SHP77 (cell line): Measurements from ENCODE around the gene C11orf68.
A peak's percentile ranks its signal among the peaks of the same experiment; 100 is the strongest.

Source experiments
- DNase-seq, 2 experiments: peaks; one replicate each; lab custom pipeline; 2025; lab: John Stamatoyannopoulos, UW

C11orf68 gene

DNA sequence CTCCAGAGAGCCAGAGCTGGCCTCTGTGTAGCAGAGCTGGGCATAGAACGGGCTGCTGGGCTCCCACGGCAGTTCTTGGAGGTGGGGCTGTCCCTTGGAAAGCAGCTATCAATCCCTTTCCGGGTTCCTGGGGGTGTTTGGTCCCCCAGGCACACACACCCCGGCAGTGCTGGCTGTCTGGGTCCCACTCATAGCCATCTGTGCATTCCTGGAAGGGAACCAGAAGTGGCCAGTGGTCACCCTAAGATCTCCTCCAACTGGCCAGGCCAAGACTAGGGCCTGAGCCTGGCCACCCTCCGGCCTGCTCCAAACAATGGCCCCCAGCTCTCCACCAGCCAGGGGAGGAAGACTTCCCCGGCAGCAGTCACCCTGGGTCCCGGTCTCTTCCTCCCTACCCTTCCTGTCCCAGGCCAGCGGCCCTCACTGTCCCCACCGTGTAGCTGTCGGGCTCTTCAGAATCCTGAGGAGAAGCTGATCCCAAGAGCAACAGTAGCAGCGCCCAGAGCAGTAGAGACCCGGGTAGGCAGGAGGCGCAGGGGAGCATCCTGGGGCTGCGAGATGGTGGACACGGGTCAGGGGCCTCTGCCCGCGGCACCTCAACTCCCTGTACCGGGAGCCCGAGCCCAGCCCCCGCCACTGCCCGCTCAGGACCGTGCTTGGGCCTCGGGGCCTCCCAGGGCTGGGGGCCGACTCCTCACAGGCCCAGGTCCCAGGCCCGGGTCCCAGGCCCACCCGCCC is 46.9 kb downstream of the C11orf68 start:
- no peak for DNase-seq

DNA sequence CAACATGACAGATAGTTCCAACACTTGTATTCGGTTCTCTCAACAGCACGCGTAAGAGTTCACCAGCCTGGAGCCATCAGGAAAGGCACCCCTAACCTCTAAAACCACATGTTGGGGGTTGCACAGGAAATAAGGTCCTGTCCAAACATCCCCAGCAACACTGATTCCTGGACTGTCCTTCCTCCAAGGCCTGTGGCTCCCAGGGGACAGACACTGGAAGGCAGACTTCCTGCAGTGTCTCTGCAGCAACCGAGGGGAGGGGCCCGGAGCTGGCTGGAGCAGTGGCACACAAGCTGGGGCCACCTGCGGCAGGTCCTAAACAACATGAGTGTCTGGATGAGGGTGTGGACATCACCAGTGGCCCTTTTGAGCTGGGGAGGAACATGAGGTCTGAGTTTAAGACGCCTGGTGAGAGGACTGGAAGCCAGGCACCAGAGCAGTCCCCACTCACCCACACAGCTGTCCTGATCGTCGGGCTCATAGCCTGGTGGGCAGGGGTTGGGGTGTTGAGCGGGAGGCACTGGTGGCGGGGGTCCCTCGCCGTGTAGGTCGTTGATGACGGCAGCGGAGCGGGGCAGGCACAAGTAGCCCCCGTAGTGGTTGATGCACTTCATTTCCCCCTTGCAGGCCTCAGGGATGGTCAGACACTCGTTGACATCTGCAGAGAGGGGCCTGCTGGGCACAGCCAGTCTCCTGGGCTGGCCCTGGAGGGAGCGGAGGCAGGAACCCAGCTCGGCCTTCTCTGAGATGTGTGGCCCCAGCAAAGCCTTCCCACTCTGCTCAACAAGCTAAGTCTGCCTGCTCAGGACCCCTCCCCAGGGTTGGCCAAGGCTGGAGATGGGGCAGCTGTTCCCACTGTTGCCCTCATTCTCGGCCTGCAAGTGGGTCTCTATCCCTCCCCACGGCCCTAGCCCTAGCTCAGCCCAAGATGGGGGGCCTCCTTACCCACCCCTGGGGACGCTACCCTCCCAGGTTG is 47.9 kb downstream of the C11orf68 start:
- DNase-seq = peak in 1 of 2 experiments; percentile 45

GRCh38 chr11:65870307-65870658 is 48.6 kb downstream of the C11orf68 start:
- DNase-seq = no peak

GRCh38 chr11:65869643-65870306 is 49.1 kb downstream of the C11orf68 start:
- no peak for DNase-seq

GRCh38 chr11:65868907-65869306 is 50.0 kb downstream of the C11orf68 start:
- no peak for DNase-seq

DNA sequence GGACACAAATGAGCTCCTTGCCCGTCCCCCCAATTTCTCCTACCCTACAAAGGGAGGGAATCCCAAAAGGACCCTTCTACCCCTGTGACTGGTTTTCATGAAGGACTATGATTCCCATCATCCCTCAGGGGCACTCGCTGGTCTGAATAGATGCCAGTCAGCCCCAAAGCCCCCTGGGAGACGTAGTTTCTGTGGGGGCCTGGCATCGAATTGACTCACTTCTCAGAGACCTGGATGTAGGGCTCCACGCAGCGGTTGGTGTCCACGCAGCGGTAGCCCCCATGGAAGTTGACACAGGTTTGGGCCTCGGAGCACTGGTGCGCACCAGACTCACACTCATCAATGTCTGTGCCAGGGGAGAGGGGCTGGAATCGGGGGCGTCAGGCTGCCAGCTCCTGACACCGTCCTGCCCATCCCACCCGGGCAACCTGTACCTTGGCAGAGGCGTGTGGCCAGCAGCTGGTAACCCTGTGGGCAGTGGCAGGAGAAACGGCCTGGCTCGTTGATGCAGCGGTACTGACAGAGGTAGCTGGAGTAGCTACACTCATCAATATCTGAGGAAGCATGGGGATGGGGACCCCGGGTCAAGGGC is 50.7 kb downstream of the C11orf68 start:
- DNase-seq = no peak

DNA sequence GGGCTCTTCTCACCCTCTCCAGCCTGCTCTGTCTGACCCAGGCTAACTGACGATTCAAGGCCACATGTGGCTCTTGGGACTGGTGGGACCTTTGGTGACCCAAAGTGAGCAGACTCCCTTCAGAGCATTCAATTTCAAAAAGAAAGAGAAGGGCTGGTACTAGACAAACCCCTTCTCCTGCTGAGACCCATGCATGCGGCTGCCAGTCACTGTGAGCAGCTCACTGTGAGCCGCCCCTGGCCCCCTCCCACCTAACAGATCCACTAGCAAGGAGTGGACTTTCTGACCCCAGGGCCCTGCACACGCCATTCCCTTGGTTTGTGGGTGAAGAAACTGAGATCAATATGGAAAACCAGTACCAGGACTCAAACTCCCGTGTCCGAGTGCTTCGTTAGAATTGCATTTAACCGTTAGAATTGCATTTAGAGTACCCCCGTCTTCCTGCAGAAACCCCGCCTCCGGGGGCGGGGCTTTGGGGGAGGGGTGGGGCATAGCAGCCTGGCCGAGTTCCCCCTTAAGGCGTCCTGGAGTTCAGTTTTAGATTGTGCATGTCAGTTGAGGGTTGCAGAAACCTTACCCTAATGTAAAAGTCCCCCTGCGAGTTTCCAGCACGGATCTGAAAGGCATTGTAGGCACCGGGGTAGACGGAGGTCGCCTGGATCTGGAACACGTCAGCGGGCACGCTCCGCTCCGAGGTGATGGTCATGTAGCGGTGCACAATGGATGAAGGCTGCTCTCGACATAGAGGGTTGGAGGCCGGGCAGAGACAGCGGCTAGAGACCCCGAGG is 51.4 kb downstream of the C11orf68 start:
- DNase-seq = no peak
